Measurements from ENCODE around the gene NOP10. TPM values are rescaled to one million over a fixed set of nuclear protein-coding genes. Genes with fewer than 3 reads are reported as not detected.
A peak's percentile ranks its signal among the peaks of the same experiment; 100 is the strongest.

The NOP10 gene
- total RNA-seq, 1 donor, result 190 TPM

DNA sequence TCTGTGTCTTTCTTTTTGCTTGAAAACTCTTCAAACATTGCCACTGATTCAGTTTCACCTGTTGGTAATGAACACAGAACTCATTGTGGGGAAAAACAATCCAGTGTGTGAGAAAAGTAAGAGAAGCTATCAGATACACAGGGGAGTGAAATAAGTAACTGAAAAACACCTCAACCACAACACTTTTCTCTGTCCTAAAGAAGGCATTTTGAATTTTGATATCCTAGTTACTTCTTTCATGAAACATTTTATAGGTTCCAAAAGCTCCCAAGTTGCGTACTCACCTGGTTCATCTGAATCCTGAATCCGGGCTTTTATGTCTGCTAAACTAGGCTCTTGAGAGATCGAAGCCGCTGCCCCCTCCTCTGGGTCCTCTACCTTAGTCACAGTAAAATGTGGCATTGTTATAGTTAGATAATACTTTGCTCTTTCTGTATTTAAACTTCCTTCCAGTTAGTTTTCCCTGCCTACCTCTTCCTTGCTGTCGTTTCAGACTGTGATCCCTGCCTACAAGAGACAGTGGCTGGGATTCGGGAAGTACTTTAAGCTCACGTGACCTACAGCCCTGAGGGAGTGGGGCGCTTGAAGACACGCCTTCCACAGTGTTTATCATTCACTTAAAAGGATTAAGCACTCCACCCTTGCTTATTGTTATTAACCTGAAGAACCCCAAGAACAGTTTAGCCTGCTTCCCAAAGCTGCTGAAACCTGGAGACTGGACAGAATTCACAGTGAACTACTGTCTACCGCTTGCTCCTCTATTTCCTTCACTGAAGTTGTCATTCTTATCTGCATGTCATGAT lies 24.5 kb downstream of the NOP10 start:
- peak overlapping the region; percentile 57 for H3K4me3 ChIP-seq (ENCODE audit: low read depth, low read length)
- TF ChIP-seq, protein P1, sequence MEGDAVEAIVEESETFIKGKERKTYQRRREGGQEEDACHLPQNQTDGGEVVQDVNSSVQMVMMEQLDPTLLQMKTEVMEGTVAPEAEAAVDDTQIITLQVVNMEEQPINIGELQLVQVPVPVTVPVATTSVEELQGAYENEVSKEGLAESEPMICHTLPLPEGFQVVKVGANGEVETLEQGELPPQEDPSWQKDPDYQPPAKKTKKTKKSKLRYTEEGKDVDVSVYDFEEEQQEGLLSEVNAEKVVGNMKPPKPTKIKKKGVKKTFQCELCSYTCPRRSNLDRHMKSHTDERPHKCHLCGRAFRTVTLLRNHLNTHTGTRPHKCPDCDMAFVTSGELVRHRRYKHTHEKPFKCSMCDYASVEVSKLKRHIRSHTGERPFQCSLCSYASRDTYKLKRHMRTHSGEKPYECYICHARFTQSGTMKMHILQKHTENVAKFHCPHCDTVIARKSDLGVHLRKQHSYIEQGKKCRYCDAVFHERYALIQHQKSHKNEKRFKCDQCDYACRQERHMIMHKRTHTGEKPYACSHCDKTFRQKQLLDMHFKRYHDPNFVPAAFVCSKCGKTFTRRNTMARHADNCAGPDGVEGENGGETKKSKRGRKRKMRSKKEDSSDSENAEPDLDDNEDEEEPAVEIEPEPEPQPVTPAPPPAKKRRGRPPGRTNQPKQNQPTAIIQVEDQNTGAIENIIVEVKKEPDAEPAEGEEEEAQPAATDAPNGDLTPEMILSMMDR (IDR thresholded peaks at IDR 0.05; ENCODE audit: insufficient read depth, low read depth, low read length), result no peak
- DNase-seq (ENCODE audit: low read depth), result peak; percentile 81

DNA sequence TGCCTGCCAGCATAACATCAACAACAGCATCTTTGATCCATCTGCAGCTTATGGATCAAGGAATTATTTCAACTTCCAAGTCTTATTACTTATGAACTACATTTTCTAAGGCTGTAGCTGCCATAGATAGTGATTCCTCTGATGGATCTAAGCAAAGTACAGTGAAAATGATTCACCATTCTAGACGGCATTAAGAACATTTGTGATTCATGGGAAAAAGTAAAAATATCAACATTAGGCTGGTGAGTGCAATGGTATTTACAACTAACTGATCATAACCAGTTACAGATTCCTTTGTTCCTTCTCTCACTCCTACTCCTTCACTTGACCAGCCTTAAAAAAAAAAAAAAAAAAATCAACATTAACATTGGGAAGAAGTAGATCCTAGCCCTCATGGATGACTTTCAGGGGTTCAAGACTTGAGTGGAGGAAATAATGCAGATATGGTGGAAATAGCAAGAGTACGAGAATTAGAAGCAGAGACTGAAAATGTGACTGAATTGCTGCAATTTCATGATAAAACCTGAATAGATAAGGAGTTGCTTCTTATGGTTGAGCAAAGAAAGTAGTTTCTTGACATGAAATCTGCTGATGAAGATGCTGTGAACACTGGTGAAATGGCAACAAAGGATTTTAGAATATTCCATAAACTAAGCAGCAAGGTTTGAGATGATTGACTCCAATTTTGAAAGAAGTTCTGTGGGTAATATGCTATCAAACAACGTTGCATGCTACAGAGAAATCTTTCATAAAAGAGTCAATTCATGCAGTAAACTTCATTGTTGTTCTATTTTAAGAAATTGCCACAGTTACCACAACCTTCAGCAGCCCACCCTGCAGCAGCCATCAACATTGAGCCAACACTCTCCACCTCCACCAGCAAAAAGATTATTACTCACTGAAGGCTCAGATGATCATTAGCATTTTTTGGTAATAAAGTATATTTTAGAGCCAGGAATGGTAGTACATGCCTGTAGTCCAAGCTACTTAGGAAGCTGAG lies 28.1 kb downstream of the NOP10 start:
- TF ChIP-seq, protein P1 (IDR thresholded peaks at IDR 0.05; ENCODE audit: insufficient read depth, low read depth, low read length), result no peak
- peak; percentile 26 for DNase-seq (ENCODE audit: low read depth)
- no peak overlapping the region for H3K4me3 ChIP-seq (ENCODE audit: low read depth, low read length)

DNA sequence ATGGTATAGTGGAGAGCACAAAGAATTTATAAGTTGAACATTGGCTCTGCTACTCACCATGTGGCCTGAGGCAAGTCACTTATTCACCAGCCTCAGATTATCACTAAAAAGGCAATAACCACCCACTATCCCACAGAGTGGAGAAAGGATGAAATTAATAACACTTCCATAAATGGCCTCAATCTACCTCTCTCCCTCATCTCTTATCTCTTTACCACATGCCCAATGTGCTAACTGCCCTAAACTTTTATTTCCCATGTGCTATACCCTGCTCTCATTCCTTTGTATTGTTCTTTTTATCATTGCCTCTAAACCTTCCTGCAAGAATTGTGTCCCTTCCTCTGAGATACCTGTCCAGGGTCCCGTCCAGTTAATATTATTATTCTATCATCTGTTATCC lies 31.4 kb downstream of the NOP10 start:
- DNase-seq (ENCODE audit: low read depth), result no peak
- TF ChIP-seq, protein P1 (IDR thresholded peaks at IDR 0.05; ENCODE audit: insufficient read depth, low read depth, low read length), result no peak
- H3K4me3 ChIP-seq (ENCODE audit: low read depth, low read length), result no peak overlapping the region

DNA sequence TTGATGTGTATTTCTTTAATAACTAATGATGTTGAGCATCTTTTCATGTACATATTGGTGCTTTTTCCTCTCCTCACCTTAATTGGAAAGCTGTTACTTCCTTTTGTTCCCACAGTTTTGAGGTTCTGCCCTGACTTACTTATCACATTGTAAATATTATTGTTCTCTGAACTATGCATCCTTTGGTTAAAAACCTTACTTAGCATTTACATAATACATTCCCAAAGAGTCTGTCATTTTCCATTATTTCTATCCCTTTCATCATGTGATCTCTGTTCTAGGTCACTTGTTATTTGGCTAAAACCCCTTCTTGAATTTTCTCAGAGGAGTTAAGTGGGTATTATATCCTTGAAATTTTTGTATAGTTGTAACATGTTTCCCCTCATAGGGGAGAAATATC lies 38.3 kb downstream of the NOP10 start:
- DNase-seq (ENCODE audit: low read depth), result peak; percentile 55
- H3K4me3 ChIP-seq (ENCODE audit: low read depth, low read length), result no peak overlapping the region
- TF ChIP-seq, protein P1 (IDR thresholded peaks at IDR 0.05; ENCODE audit: insufficient read depth, low read depth, low read length), result no peak

DNA sequence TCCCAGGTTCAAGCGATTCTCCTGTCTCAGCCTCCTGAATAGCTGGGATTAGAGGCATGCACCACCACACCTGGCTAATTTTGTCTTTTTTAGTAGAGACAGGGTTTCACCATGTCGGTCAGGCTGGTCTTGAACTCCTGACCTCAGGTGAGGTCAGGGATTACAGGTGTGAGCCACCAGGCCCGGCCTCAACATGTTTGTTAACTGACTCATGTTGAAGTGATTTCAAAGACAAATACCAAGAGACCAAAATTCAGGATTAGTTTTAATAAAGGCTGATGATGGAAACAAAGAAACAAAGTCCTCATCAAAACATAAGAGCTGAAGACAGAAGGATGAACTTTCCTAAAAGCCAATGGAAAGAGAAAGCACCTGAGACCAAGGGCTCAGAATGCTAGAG lies 41.9 kb downstream of the NOP10 start:
- TF ChIP-seq, protein P1 (IDR thresholded peaks at IDR 0.05; ENCODE audit: insufficient read depth, low read depth, low read length), result no peak
- DNase-seq (ENCODE audit: low read depth), result no peak
- H3K4me3 ChIP-seq (ENCODE audit: low read depth, low read length), result no peak overlapping the region

DNA sequence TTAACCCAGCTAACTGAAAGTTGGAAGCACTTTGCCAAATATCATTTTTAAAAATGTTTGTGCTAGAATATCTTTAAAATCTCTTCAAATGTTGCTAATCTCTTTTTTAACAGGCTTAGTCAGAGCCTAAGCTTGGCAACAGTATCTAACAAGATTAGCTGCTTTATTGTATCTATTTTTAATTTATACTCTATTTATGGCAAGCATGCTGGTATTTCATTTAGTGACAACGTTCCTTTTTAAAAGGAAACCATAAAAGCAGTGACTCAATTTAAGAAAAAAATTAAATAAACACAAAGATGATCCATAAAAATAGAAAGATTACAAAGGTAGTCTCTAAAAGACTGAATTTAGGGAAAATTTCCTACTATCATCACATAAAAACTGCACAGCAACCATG lies 45.9 kb downstream of the NOP10 start:
- TF ChIP-seq, protein P1 (IDR thresholded peaks at IDR 0.05; ENCODE audit: insufficient read depth, low read depth, low read length), result no peak
- peak; percentile 15 for DNase-seq (ENCODE audit: low read depth)
- H3K4me3 ChIP-seq (ENCODE audit: low read depth, low read length), result no peak overlapping the region
